Measurements from ENCODE around the gene MOCS3.

MOCS3 gene

GRCh38 chr20:51008718-51009117, 50.1 kb downstream of the MOCS3 start:
- no peak overlapping the region for H3K27ac ChIP-seq
- no peak for TF ChIP-seq CTCF (conservative IDR thresholded peaks at IDR 0.05)

GRCh38 chr20:51009303-51010042, 50.9 kb downstream of the MOCS3 start:
- H3K27ac ChIP-seq: no peak overlapping the region
- TF ChIP-seq CTCF (conservative IDR thresholded peaks at IDR 0.05): no peak

GRCh38 chr20:51010043-51010365, 51.4 kb downstream of the MOCS3 start:
- TF ChIP-seq CTCF (conservative IDR thresholded peaks at IDR 0.05): no peak
- H3K27ac ChIP-seq: no peak overlapping the region

- H3K27ac ChIP-seq: no peak overlapping the region
- no peak for TF ChIP-seq CTCF (conservative IDR thresholded peaks at IDR 0.05)
Observed at GRCh38 chr20:51010932-51011331, 52.3 kb downstream of the MOCS3 start.

- no peak overlapping the region for H3K27ac ChIP-seq
- TF ChIP-seq CTCF (conservative IDR thresholded peaks at IDR 0.05): no peak
Observed at GRCh38 chr20:51011479-51011878, 52.9 kb downstream of the MOCS3 start.

- no peak for TF ChIP-seq CTCF (conservative IDR thresholded peaks at IDR 0.05)
- no peak overlapping the region for H3K27ac ChIP-seq
Observed at GRCh38 chr20:51012357-51012756, 53.7 kb downstream of the MOCS3 start.

Measured in VCaP (cell line).